Progenitor cell of endocrine pancreas (in vitro differentiated cells): ENCODE results near the gene ABCB6. TPM values are rescaled to one million over a fixed set of nuclear protein-coding genes. Genes with fewer than 3 reads are reported as not detected.

ENCODE experiments used
- DNase-seq: peaks from one replicate; pipeline ENCODE4 v3.0.0; 2021; ENCODE audit warnings: low spot score; ENCODE audit not compliant: unreplicated experiment
- H3K27ac Mint-ChIP-seq: 2 replicates; pipeline ENCODE4 v1.8.0; 2021; ENCODE audit warnings: mild to moderate bottlenecking, moderate library complexity, mixed read lengths
- H3K27me3 Mint-ChIP-seq: 2 replicates; pipeline ENCODE4 v1.8.0; 2021; ENCODE audit warnings: mixed read lengths
- H3K36me3 Mint-ChIP-seq: 2 replicates; pipeline ENCODE4 v1.8.0; 2022; ENCODE audit warnings: mixed read lengths; ENCODE audit not compliant: insufficient read depth
- H3K4me1 Mint-ChIP-seq: 2 replicates; pipeline ENCODE4 v1.8.0; 2021; ENCODE audit warnings: low read depth, mixed read lengths
- H3K4me3 Mint-ChIP-seq: 2 replicates; pipeline ENCODE4 v1.8.0; 2021; ENCODE audit warnings: low read depth, mild to moderate bottlenecking, moderate library complexity, mixed read lengths
- H3K9me3 Mint-ChIP-seq: 2 replicates; pipeline ENCODE4 v1.8.0; 2021; ENCODE audit warnings: low read depth, mixed read lengths
- total RNA-seq: library from RNA; stranded (reverse); gene quantifications from 2 replicates; pipeline ENCODE4 v1.2.1, GENCODE V29; 2021
- TF ChIP-seq, protein P1 (sequence below): fragments of 200-600 bp; sonication (generic); IDR thresholded peaks from one replicate; pipeline ENCODE4 v1.5.0; 2021; ENCODE audit warnings: antibody characterized with exemption, mild to moderate bottlenecking; ENCODE audit not compliant: unreplicated experiment

Gene ABCB6
- total RNA-seq, 1 donor from 2014 or later, result 26.7 TPM

DNA sequence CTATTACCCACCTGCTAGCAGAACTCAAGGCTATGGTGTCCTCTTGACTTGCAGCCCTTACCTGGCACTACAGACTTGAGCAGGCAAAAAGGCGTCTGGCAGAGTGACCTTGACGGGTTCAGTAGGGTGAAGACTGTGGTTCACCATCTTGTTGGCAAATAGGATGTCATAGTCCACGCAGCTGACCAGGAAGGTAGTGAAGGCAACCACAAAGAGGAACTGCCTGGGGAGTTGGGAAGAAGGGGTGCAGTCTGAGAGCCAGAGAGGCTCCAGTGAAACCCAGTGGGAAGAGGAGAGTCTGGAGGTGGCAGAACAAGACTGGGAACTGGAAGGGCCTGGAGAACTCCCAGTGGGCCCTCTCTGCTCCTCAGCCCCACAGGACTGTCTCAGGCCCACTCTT lies 6.6 kb upstream of the ABCB6 start:
- Mint-ChIP-seq H3K4me1 (peaks cover 16% of the 10 kb centered on the region), H3K9me3 (no peaks in the 10 kb centered on the region), H3K27ac (no peak overlapping the region), H3K36me3 (peaks cover 13% of the 10 kb centered on the region), H3K4me3 (no peak overlapping the region), H3K27me3 (no peaks in the 10 kb centered on the region)
- no peak for DNase-seq
- TF ChIP-seq, protein P1, sequence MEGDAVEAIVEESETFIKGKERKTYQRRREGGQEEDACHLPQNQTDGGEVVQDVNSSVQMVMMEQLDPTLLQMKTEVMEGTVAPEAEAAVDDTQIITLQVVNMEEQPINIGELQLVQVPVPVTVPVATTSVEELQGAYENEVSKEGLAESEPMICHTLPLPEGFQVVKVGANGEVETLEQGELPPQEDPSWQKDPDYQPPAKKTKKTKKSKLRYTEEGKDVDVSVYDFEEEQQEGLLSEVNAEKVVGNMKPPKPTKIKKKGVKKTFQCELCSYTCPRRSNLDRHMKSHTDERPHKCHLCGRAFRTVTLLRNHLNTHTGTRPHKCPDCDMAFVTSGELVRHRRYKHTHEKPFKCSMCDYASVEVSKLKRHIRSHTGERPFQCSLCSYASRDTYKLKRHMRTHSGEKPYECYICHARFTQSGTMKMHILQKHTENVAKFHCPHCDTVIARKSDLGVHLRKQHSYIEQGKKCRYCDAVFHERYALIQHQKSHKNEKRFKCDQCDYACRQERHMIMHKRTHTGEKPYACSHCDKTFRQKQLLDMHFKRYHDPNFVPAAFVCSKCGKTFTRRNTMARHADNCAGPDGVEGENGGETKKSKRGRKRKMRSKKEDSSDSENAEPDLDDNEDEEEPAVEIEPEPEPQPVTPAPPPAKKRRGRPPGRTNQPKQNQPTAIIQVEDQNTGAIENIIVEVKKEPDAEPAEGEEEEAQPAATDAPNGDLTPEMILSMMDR, result no peak

DNA sequence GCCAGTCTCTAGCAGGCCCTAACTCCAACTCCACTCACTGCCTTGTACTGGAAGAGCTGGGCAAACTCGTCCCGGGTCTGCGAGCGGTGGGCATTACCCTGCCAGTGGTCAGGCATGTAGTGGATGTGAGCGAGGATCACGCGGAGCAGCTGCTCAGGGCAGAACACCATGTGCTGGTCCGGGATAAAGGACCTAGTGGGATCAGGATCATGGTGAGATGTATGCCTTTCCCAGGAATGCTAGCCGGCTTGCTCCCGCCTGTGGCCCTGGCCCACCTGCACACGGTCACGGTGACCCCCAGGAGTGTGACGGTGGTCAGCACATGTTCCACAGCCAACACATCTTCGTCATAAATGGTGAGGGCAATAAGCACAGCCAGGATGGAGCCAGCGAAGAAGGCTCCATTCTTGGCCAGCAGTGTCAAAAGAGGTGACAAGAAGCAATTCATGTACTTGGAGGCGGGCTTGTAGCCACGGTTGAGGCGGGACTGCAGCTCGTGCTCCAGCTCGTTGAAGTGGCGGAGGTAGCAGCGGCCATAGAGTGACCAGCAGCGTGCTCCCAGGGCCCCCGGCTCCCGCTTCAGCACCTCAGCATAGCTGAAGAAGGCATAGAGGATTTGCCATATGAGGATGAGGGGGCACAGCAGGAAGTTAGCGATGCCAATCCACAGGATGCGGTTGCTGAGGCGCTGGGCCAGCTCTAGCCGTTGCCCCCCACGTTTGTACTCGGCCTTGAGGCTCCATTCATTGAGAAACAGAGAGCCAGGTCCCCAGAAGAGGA lies 5.3 kb upstream of the ABCB6 start:
- Mint-ChIP-seq H3K4me3 (no peak overlapping the region), H3K27ac (no peak overlapping the region), H3K4me1 (peaks cover 12% of the 10 kb centered on the region), H3K27me3 (no peaks in the 10 kb centered on the region), H3K9me3 (no peaks in the 10 kb centered on the region), H3K36me3 (peaks cover 15% of the 10 kb centered on the region)
- DNase-seq, result no peak
- TF ChIP-seq, protein P1, result no peak

DNA sequence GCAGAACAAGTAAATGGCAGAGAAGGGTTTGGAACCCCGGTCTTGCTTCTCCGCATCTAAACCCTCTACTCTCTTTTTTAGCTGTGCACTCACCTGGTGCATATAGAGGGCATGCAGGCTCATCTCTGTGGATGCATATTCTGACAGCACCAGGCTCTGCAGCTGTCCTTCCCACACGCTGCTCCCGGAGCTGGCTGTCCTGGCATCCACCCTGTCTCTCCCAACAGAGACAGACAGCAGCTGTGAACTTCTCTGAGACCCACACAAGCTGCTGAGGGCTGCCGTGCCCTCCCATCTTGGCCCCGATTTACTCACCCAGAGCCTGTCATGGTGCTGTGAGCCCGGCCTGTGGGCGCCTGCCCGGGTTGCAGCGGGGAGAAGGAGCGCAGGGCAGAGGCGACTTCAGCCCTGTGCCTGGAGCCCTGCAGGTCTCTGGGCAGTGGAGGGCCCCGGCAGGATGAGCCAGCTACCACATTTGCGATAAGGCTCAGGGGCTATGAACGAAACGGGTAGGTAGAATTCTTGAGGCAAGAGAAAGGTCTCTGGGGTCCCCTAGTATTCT lies 3.3 kb upstream of the ABCB6 start:
- Mint-ChIP-seq H3K27me3 (no peaks in the 10 kb centered on the region), H3K9me3 (no peaks in the 10 kb centered on the region), H3K36me3 (peaks cover 15% of the 10 kb centered on the region), H3K27ac (no peak overlapping the region), H3K4me3 (no peak overlapping the region), H3K4me1 (peaks cover 12% of the 10 kb centered on the region)
- TF ChIP-seq, protein P1, result no peak
- no peak for DNase-seq

DNA sequence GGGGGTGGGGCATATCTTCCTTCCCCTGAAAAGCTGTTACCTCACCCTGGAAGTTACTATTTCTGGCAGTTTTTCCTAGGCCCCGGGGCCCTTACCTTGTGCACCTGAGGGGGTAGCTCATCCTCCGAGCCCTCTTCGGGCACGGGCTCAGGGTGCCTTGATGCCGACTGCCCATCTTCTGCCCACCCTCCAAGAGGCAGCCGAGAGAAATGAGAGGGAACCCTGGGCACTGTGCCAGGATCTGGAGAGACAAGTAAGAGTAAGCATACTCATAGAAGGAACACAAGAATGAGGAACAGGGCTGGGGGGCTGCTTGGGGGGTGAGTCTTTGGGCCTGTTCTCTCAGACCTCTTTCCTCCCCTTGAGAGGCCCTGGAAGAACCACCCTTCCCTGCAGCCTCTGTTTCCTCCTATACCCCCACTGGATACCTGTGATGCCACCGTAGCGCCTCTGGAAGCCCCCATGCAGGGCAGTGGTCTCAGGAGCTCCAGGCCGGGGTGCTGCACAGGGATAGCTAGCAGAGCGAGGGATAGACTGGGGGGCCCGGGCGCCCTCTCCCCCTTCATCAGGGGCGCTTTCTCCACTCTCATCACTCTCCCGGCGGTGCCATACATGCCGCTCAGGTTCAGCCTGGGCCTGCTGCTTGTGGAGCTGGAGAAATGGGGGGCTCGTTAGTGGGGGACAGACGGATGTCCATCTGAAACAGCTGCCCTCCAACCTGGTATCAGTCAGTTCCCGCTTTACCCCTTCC lies 2.1 kb upstream of the ABCB6 start:
- no peak overlapping the region for H3K4me3 Mint-ChIP-seq
- peaks cover 13% of the 10 kb centered on the region for H3K4me1 Mint-ChIP-seq
- H3K36me3 Mint-ChIP-seq, result peaks cover 15% of the 10 kb centered on the region
- H3K9me3 Mint-ChIP-seq, result no peaks in the 10 kb centered on the region
- no peak for DNase-seq
- TF ChIP-seq, protein P1, result no peak
- no peaks in the 10 kb centered on the region for H3K27me3 Mint-ChIP-seq
- no peak overlapping the region for H3K27ac Mint-ChIP-seq

DNA sequence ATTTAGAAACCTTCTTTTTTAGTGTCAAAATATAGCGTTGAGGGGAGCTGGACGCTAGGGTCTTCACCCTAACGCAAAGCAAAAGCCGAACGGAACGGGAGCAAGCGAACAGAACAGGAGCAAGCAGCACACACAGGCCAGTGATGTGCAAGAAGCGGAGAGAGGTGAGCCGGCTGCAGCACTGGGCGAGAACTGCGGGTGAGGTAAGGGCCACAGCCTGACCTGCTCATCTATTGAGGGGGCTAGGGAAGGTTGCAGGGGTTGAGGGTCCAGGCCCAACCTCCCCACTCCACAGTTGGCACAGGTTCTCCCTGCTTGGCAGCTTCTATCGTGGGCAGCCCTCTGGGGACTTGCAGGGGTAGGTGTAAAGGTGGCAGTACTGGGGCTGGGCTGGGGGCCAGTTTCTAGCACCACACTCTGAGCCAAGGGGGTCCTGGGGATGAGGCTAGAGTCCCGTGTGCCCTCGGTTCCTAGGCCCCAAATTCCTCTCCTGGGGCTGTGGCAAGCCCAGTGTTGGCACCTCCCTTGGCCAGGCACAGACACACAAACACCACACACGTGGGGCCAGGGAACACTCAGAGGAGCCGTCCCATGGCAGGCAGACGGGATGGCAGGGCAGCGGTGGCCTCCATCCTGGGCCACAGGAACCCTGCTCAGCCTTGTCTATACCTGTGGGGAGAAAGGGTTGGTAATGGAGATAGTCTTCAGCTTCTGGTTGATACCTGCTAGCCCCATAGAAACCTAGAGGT lies 1.2 kb upstream of the ABCB6 start:
- Mint-ChIP-seq H3K27me3 (no peaks in the 10 kb centered on the region), H3K9me3 (no peaks in the 10 kb centered on the region), H3K4me3 (no peak overlapping the region), H3K4me1 (peaks cover 13% of the 10 kb centered on the region), H3K36me3 (peaks cover 12% of the 10 kb centered on the region), H3K27ac (no peak overlapping the region)
- no peak for DNase-seq
- TF ChIP-seq, protein P1, result no peak
